DOHH2 (cell line): ENCODE results near the gene CARD11.

Experiments used
- EZH2phosphoT487 ChIP-seq: fragments of 200-600 bp; sonication (generic); IDR thresholded peaks from 2 replicates; pipeline ENCODE4 v1.6.1; 2017; ENCODE audit warnings: borderline replicate concordance, mild to moderate bottlenecking, antibody characterized with exemption, low read length, moderate library complexity, mixed read lengths
- TF ChIP-seq, protein P1 (sequence below): fragments of 200-600 bp; sonication (generic); IDR thresholded peaks from one replicate; pipeline ENCODE4 v1.5.1; 2014; ENCODE audit warnings: antibody characterized with exemption, mild to moderate bottlenecking, low read depth, low read length; ENCODE audit not compliant: poor library complexity, severe bottlenecking

DNA sequence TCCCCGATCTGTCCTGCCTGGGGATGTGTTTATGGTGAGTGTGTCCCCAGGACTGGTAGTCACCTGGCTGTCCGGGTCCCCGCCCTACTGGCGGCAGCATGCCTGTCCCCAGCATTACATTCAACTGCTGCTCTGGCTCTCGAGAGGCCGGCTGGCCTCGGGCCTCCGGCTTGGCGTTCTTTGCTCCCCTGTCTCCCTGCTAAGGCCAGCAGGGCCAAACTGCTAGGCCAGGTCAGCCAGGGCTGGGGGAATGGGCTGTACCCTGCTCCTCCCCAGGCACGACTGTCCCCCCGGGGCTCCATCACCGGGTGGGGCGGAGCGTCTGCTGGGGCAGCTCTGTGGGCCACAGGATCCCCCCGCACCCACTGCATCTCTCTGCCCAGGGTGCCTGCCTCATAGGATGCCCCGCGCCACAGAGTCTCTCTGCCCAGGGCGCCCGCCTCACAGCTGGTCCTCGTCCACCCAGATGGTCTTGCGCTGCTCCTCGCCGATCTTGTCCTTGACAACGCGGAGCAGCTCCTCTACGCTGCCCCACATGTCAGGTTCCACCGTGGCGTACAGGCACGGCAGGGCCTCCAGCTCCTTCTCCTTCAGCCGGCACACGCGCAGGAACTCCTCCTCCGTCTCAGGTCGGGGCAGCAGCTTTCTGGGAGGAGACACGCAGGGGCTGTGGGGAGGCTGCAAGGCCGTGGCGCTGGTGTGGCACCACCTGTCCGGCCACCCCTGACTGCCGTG is 137.3 kb downstream of the CARD11 start:
- TF ChIP-seq, protein P1, sequence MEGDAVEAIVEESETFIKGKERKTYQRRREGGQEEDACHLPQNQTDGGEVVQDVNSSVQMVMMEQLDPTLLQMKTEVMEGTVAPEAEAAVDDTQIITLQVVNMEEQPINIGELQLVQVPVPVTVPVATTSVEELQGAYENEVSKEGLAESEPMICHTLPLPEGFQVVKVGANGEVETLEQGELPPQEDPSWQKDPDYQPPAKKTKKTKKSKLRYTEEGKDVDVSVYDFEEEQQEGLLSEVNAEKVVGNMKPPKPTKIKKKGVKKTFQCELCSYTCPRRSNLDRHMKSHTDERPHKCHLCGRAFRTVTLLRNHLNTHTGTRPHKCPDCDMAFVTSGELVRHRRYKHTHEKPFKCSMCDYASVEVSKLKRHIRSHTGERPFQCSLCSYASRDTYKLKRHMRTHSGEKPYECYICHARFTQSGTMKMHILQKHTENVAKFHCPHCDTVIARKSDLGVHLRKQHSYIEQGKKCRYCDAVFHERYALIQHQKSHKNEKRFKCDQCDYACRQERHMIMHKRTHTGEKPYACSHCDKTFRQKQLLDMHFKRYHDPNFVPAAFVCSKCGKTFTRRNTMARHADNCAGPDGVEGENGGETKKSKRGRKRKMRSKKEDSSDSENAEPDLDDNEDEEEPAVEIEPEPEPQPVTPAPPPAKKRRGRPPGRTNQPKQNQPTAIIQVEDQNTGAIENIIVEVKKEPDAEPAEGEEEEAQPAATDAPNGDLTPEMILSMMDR: no peak
- no peak for TF ChIP-seq EZH2phosphoT487
